ENCODE results near the gene GDF9. TPM values are rescaled to one million over a fixed set of nuclear protein-coding genes. Genes with fewer than 3 reads are reported as not detected.

The GDF9 gene
- total and polyA plus RNA-seq, 4 donors, result 0.19 to 0.84 (median 0.39) TPM; not detected in 1

GRCh38 chr5:132896685-132897084, 30.4 kb upstream of the GDF9 start:
- H3K4me3 ChIP-seq (ENCODE audit: low read length in 2 of 2), result no peak overlapping the region
- ATAC-seq (ENCODE audit: low FRiP score) (no peak), DNase-seq (no peak)
- H3K36me3 ChIP-seq (ENCODE audit: control insufficient read depth in 1 of 2, insufficient read depth in 2 of 2, low read length in 1 of 2), result peaks cover 9 to 11% of the 10 kb centered on the region in 2 donors
- 76 to 77% methylated on average over 7 of the region's 7 CpGs for WGBS, 2 donors
- no peaks in the 10 kb centered on the region for H3K9me3 ChIP-seq (ENCODE audit: control insufficient read depth, low read length)
- H3K27ac ChIP-seq (ENCODE audit: low read depth in 1 of 2, low read length in 2 of 2), result no peak overlapping the region
- H3K4me1 ChIP-seq (ENCODE audit: control insufficient read depth in 1 of 2, insufficient read depth in 2 of 2, low read length in 2 of 2), result peaks cover 3 to 6% of the 10 kb centered on the region in 2 donors
- H3K27me3 ChIP-seq (ENCODE audit: control insufficient read depth in 1 of 2, insufficient read depth in 2 of 2, low read length in 1 of 2), result no peaks in the 10 kb centered on the region
- intact Hi-C loops (cut with DNase I), result no loop called here

GRCh38 chr5:132895719-132896305, 29.5 kb upstream of the GDF9 start:
- Histone ChIP-seq H3K27me3 (ENCODE audit: control insufficient read depth in 1 of 2, insufficient read depth in 2 of 2, low read length in 1 of 2) (no peaks in the 10 kb centered on the region), H3K4me3 (ENCODE audit: low read length in 2 of 2) (no peak overlapping the region), H3K9me3 (ENCODE audit: control insufficient read depth, low read length) (no peaks in the 10 kb centered on the region), H3K36me3 (ENCODE audit: control insufficient read depth in 1 of 2, insufficient read depth in 2 of 2, low read length in 1 of 2) (peaks cover 9 to 11% of the 10 kb centered on the region in 2 donors), H3K27ac (ENCODE audit: low read depth in 1 of 2, low read length in 2 of 2) (no peak overlapping the region), H3K4me1 (ENCODE audit: control insufficient read depth in 1 of 2, insufficient read depth in 2 of 2, low read length in 2 of 2) (peaks cover 3 to 6% of the 10 kb centered on the region in 2 donors)
- ATAC-seq (ENCODE audit: low FRiP score), result no peak
- 33 to 41% methylated on average over 4 of the region's 4 CpGs for WGBS, 2 donors
- intact Hi-C loops (cut with DNase I), result no loop called here
- DNase-seq, result no peak

GRCh38 chr5:132890817-132891216, 24.5 kb upstream of the GDF9 start:
- intact Hi-C loops (cut with DNase I), result no loop called here
- H3K27ac ChIP-seq (ENCODE audit: low read depth in 1 of 2, low read length in 2 of 2), result no peak overlapping the region
- 90 to 93% methylated on average over 4 of the region's 4 CpGs for WGBS, 2 donors
- peaks cover 4 to 12% of the 10 kb centered on the region in 2 donors for H3K36me3 ChIP-seq (ENCODE audit: control insufficient read depth in 1 of 2, insufficient read depth in 2 of 2, low read length in 1 of 2)
- no peak for ATAC-seq (ENCODE audit: low FRiP score)
- no peaks in the 10 kb centered on the region for H3K9me3 ChIP-seq (ENCODE audit: control insufficient read depth, low read length)
- no peak for DNase-seq
- peaks cover 0 to 2% of the 10 kb centered on the region in 2 donors for H3K4me1 ChIP-seq (ENCODE audit: control insufficient read depth in 1 of 2, insufficient read depth in 2 of 2, low read length in 2 of 2)
- no peaks in the 10 kb centered on the region for H3K27me3 ChIP-seq (ENCODE audit: control insufficient read depth in 1 of 2, insufficient read depth in 2 of 2, low read length in 1 of 2)
- H3K4me3 ChIP-seq (ENCODE audit: low read length in 2 of 2), result no peak overlapping the region

- ATAC-seq (ENCODE audit: low FRiP score), result no peak
- Histone ChIP-seq H3K36me3 (ENCODE audit: control insufficient read depth in 1 of 2, insufficient read depth in 2 of 2, low read length in 1 of 2) (peaks cover 4 to 12% of the 10 kb centered on the region in 2 donors), H3K27me3 (ENCODE audit: control insufficient read depth in 1 of 2, insufficient read depth in 2 of 2, low read length in 1 of 2) (no peaks in the 10 kb centered on the region), H3K9me3 (ENCODE audit: control insufficient read depth, low read length) (no peaks in the 10 kb centered on the region), H3K27ac (ENCODE audit: low read depth in 1 of 2, low read length in 2 of 2) (no peak overlapping the region), H3K4me1 (ENCODE audit: control insufficient read depth in 1 of 2, insufficient read depth in 2 of 2, low read length in 2 of 2) (no peaks in the 10 kb centered on the region), H3K4me3 (ENCODE audit: low read length in 2 of 2) (no peak overlapping the region)
- no peak for DNase-seq
- intact Hi-C loops (cut with DNase I), result no loop called here
These were observed 23.2 kb upstream of the GDF9 start for GRCh38 chr5:132889501-132889900.

GRCh38 chr5:132887283-132887682, 21.0 kb upstream of the GDF9 start:
- no peak overlapping the region for H3K4me3 ChIP-seq (ENCODE audit: low read length in 2 of 2)
- no peaks in the 10 kb centered on the region for H3K27me3 ChIP-seq (ENCODE audit: control insufficient read depth in 1 of 2, insufficient read depth in 2 of 2, low read length in 1 of 2)
- no peak for DNase-seq
- no peaks in the 10 kb centered on the region for H3K9me3 ChIP-seq (ENCODE audit: control insufficient read depth, low read length)
- intact Hi-C loops (cut with DNase I), result no loop called here
- peaks cover 4 to 14% of the 10 kb centered on the region in 2 donors for H3K36me3 ChIP-seq (ENCODE audit: control insufficient read depth in 1 of 2, insufficient read depth in 2 of 2, low read length in 1 of 2)
- H3K27ac ChIP-seq (ENCODE audit: low read depth in 1 of 2, low read length in 2 of 2), result no peak overlapping the region
- no peaks in the 10 kb centered on the region for H3K4me1 ChIP-seq (ENCODE audit: control insufficient read depth in 1 of 2, insufficient read depth in 2 of 2, low read length in 2 of 2)
- no peak for ATAC-seq (ENCODE audit: low FRiP score)
- WGBS, 2 donors, result 42 to 63% methylated on average over 1 of the region's 1 CpG

GRCh38 chr5:132886064-132886823, 20.0 kb upstream of the GDF9 start:
- peaks cover 4 to 10% of the 10 kb centered on the region in 2 donors for H3K36me3 ChIP-seq (ENCODE audit: control insufficient read depth in 1 of 2, insufficient read depth in 2 of 2, low read length in 1 of 2)
- H3K4me3 ChIP-seq (ENCODE audit: low read length in 2 of 2), result no peak overlapping the region
- H3K27ac ChIP-seq (ENCODE audit: low read depth in 1 of 2, low read length in 2 of 2), result no peak overlapping the region
- no peak for DNase-seq
- H3K4me1 ChIP-seq (ENCODE audit: control insufficient read depth in 1 of 2, insufficient read depth in 2 of 2, low read length in 2 of 2), result no peaks in the 10 kb centered on the region
- H3K27me3 ChIP-seq (ENCODE audit: control insufficient read depth in 1 of 2, insufficient read depth in 2 of 2, low read length in 1 of 2), result no peaks in the 10 kb centered on the region
- intact Hi-C loops (cut with DNase I), result no loop called here
- ATAC-seq (ENCODE audit: low FRiP score), result no peak
- 88 to 90% methylated on average over 11 of the region's 11 CpGs for WGBS, 2 donors
- no peaks in the 10 kb centered on the region for H3K9me3 ChIP-seq (ENCODE audit: control insufficient read depth, low read length)

- H3K27ac ChIP-seq (ENCODE audit: low read depth in 1 of 2, low read length in 2 of 2), result no peak overlapping the region
- no peak for DNase-seq
- H3K9me3 ChIP-seq (ENCODE audit: control insufficient read depth, low read length), result no peaks in the 10 kb centered on the region
- no peaks in the 10 kb centered on the region for H3K27me3 ChIP-seq (ENCODE audit: control insufficient read depth in 1 of 2, insufficient read depth in 2 of 2, low read length in 1 of 2)
- intact Hi-C loops (cut with DNase I), result no loop called here
- H3K4me1 ChIP-seq (ENCODE audit: control insufficient read depth in 1 of 2, insufficient read depth in 2 of 2, low read length in 2 of 2), result no peaks in the 10 kb centered on the region
- H3K36me3 ChIP-seq (ENCODE audit: control insufficient read depth in 1 of 2, insufficient read depth in 2 of 2, low read length in 1 of 2), result peaks cover 4 to 13% of the 10 kb centered on the region in 2 donors
- 47 to 55% methylated on average over 2 of the region's 2 CpGs for WGBS, 2 donors
- no peak overlapping the region for H3K4me3 ChIP-seq (ENCODE audit: low read length in 2 of 2)
- ATAC-seq (ENCODE audit: low FRiP score), result no peak
These were observed 18.3 kb upstream of the GDF9 start for GRCh38 chr5:132884548-132884947.

GRCh38 chr5:132883261-132883834, 17.1 kb upstream of the GDF9 start:
- Histone ChIP-seq H3K27ac (ENCODE audit: low read depth in 1 of 2, low read length in 2 of 2) (no peak overlapping the region), H3K4me3 (ENCODE audit: low read length in 2 of 2) (no peak overlapping the region), H3K36me3 (ENCODE audit: control insufficient read depth in 1 of 2, insufficient read depth in 2 of 2, low read length in 1 of 2) (peaks cover 4 to 13% of the 10 kb centered on the region in 2 donors), H3K27me3 (ENCODE audit: control insufficient read depth in 1 of 2, insufficient read depth in 2 of 2, low read length in 1 of 2) (no peaks in the 10 kb centered on the region), H3K9me3 (ENCODE audit: control insufficient read depth, low read length) (no peaks in the 10 kb centered on the region), H3K4me1 (ENCODE audit: control insufficient read depth in 1 of 2, insufficient read depth in 2 of 2, low read length in 2 of 2) (no peaks in the 10 kb centered on the region)
- ATAC-seq (ENCODE audit: low FRiP score) (peak; percentile 62), DNase-seq (peak in 1 of 2 donors; percentile 51)
- WGBS, 2 donors, result 37 to 39% methylated on average over 2 of the region's 2 CpGs
- intact Hi-C loops (cut with DNase I), result no loop called here

Measured in aorta (tissue), 5 donors.